Measurements from ENCODE around the gene GFM2.
"Not testable (repeated sequence)": the region's sequence is repeated elsewhere in the genome, so short reads cannot be mapped to it uniquely, and the experiment has no call there.

Gene GFM2

GRCh38 chr5:74766849-74767578, at the start of gene GFM2, which contains the start of gene NSA2:
Gene GFM2, minus strand, starts transcription at chr5:74767117. Its CDS starts 3,375 bp downstream, at chr5:74763742.
Gene NSA2, plus strand, starts transcription at chr5:74767249. Its CDS starts 112 bp downstream, at chr5:74767361.
- DNase-seq (ENCODE audit: low read depth in 3 of 3), result peak; percentile 82 to 86 (median 85)

- DNase-seq (ENCODE audit: low read depth in 3 of 3), result no peak
Measured at GRCh38 chr5:74810915-74811314, 44.0 kb upstream of the GFM2 start.

DNA sequence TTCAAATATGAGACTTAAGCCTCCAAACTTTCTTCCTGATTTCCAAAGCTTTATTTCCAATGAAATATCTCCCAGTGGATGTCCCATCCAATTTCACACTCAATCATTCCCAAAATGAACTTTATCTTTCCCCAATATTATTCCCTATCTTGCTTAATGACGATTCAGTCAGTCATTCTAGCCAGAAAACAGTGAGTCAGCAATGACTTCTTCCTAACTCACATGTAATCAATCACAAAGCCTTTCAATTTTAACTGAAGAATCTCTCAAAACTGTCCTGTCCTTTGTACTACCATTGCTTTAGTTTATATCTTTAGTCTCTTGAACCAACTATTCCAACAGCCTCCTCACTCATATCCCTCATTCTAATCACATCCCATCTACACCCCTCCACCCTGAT, 35.0 kb upstream of the GFM2 start:
- no peak for DNase-seq (ENCODE audit: low read depth in 3 of 3)

DNA sequence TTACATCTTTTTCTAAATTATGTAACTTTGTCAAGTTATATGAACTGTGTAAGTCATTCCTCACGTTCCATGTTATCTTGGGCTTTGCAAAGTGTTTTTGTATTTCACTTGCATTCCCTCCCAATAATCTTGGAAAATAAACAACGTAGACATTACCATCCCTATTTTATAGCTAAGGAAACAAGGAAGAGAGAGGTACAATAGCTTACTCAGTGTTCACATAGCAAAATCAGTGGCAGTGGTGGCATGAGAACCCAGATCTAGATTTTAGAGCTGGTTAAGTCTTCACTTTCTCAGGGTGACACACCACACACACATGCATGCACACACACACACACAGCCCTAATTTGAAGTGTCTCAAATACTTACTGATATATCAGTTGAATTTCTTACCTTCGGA, 34.3 kb upstream of the GFM2 start:
- DNase-seq (ENCODE audit: low read depth in 3 of 3), result no peak

GRCh38 chr5:74798977-74799911, 32.3 kb upstream of the GFM2 start:
- DNase-seq (ENCODE audit: low read depth in 3 of 3), result no peak

GRCh38 chr5:74791669-74792068, 24.8 kb upstream of the GFM2 start:
- DNase-seq (ENCODE audit: low read depth in 3 of 3), result not testable (repeated sequence)

DNA sequence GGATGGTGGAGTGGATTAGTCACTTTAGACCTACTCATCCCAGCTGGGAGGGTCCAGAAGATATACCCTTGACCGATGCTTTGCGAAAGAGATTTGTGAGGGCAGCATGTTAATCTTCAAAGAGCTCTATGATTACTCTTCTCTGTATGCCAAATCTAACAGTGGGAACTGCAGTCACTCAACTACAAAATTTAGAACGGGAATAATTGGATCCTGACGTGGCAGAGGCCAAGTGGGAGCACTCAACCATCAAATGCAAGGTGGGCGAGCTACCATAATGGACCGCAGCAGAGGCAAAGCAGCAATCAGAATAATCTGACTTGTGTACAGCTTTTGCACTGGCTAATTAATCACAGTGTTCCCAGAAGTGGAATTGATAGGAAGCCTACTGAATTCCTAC, 20.5 kb upstream of the GFM2 start:
- no peak for DNase-seq (ENCODE audit: low read depth in 3 of 3)

DNA sequence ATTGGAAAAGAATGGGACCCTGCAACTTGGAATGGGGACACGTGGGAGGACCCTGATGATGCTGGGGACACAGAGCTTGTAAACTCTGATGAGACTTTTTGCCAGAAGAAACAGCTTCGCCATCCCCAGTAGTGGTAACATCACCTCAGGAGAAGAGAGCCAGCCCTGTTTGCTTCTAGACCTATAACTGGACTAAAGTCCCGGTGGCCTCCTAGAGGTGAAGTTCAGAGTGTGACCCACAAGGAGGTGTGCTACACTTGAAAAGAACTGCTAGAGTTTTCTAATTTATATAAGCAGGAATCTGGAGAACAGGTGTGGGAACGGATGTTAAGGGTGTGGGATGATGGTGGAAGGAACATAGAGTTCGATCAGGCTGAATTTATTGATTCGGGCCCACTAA, 19.9 kb upstream of the GFM2 start:
- no peak for DNase-seq (ENCODE audit: low read depth in 3 of 3)

- DNase-seq (ENCODE audit: low read depth in 3 of 3), result no peak
Measured at GRCh38 chr5:74778609-74779008, 11.7 kb upstream of the GFM2 start.

DNA sequence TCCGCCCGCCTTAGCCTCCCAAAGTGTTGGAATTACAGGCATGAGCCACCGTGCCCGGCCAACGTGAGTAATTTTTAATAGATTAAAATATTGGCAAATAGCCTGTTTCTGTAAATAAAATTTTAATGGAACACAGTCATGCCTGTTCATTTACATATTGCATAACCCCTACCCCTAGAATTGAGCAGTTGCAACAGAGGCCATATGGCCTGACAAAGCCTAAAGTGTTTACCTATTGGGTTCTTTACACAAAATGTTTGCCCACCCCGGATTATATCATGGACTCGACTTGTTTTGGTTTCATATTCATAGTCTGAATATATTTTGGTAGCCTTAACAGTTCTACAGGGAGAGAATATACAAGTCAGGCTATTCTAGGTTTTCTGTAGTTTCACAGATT, 5.4 kb upstream of the GFM2 start:
- DNase-seq (ENCODE audit: low read depth in 3 of 3), result no peak

GRCh38 chr5:74767579-74767913, 629 bp upstream of the GFM2 start:
- no peak for DNase-seq (ENCODE audit: low read depth in 3 of 3)

DNA sequence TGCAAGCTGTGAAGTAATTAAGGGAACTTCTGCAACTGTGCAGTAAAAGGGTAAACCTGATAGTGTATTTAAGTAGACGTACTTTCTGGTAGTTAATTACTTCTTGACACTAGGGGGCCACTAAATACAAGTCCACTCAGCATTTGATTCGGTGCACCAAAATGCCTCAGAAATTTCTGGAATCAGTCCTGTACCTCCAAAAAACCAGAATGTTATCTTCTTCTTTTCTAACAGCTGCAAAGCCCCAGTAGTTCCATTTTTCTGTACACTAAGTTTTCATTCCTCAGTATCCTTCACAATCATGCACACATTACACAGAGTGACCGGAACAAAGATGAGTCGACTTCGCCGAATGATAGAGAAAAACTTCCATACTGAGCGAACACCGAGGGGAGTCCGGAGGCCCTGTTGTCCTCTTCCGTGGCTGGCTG, 484 bp downstream of the GFM2 start:
- peak in 1 of 3 donors; percentile 1 for DNase-seq (ENCODE audit: low read depth in 3 of 3)

- no peak for DNase-seq (ENCODE audit: low read depth in 3 of 3)
Measured at GRCh38 chr5:74765929-74766328, 988 bp downstream of the GFM2 start.

GRCh38 chr5:74765201-74765600, 1.7 kb downstream of the GFM2 start:
- no peak for DNase-seq (ENCODE audit: low read depth in 3 of 3)

- DNase-seq (ENCODE audit: low read depth in 3 of 3), result no peak
Measured at GRCh38 chr5:74763504-74763903, 3.4 kb downstream of the GFM2 start.

GRCh38 chr5:74762599-74762998, 4.3 kb downstream of the GFM2 start:
- peak in 2 of 3 donors; percentile 7 to 11 for DNase-seq (ENCODE audit: low read depth in 3 of 3)

GRCh38 chr5:74761241-74761640, 5.7 kb downstream of the GFM2 start:
- DNase-seq (ENCODE audit: low read depth in 3 of 3), result no peak

GRCh38 chr5:74748742-74749141, 18.2 kb downstream of the GFM2 start:
- not testable (repeated sequence) for DNase-seq (ENCODE audit: low read depth in 3 of 3)

DNA sequence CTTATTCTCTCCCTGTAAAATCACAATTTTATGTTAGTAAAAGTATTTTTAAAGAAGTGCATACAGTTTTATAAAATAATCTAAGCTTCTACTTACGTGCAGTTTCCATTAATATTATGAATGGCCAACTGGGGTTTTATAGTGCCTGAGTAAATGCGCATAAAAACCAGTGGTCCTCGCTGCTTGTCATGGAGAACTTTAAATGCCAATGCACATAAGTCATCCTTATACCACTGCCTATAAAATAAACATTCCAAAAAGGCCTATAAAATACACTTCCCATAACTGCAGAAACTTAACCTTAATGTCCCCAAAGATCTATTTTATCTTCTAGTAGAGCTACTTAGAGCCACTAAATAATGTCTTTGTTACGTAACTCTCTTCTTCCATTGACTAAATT, 28.5 kb downstream of the GFM2 start:
- no peak for DNase-seq (ENCODE audit: low read depth in 3 of 3)

DNA sequence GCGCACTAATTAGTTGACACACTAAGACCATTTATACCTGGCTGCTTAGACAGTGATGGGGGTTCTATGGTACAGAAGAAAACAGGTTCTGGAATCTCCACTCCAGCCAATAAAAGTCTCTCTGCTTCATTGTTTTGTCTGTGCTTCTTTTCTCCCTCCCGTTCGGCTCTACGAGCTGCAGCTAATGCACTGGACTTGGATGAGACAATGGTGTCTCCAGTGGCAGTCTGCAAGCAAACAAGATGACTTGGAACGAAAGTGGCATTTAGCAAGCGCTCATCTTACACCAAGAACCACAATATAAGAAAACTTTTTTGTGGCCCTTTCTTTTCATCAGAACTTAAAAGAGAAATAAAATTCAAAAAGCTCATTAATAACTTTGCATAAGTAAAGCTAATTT, 30.2 kb downstream of the GFM2 start:
- no peak for DNase-seq (ENCODE audit: low read depth in 3 of 3)

- DNase-seq (ENCODE audit: low read depth in 3 of 3), result no peak
Measured at GRCh38 chr5:74725331-74725730, 41.6 kb downstream of the GFM2 start.

- no peak for DNase-seq (ENCODE audit: low read depth in 3 of 3)
Measured at GRCh38 chr5:74722271-74722670, 44.6 kb downstream of the GFM2 start.

DNA sequence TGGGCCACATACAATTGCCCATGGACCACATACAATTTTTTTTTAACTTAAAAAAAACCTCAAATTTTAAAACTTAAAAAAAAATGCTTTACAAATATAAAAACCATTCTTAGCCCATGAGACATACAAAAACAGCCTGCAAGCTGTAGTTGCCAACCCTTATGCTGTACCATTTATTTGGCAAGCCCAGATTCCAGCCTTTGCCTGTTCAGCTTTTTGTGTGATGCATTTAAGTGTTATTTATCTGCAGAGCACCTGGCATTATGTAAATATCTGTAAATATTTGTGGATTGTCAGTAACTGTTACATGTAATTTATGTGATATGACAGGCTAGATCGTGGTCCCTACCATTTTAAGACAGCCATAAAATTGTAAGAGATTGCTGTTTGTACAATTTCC, 49.3 kb downstream of the GFM2 start:
- DNase-seq (ENCODE audit: low read depth in 3 of 3), result no peak
